Activated CD8-positive, alpha-beta T cell treated with anti-CD3 and anti-CD28 coated beads for 36 hours (primary cell): ENCODE data around the gene HSPA1B. TPM values are rescaled to one million over a fixed set of nuclear protein-coding genes. Genes with fewer than 3 reads are reported as not detected.
"Not testable (repeated sequence)": the region's sequence is repeated elsewhere in the genome, so short reads cannot be mapped to it uniquely, and the experiment has no call there.

ENCODE experiments used
- ATAC-seq: fragments of 200-7000 bp; cut with Tn5 transposase; one replicate; pipeline ENCODE4 v1.10.0; 2021; ENCODE audit warnings: mild to moderate bottlenecking, moderate library complexity
- CTCF ChIA-PET: fragments of 350-600 bp; sonication (Branson Sonifier 250); formaldehyde crosslinking; loops from one replicate; lab custom pipeline; 2021; ENCODE audit warnings: antibody characterized with exemption; lab: Charles Lee
- POLR2A ChIA-PET: fragments of 350-600 bp; sonication (Branson Sonifier 250); formaldehyde crosslinking; loops from one replicate; lab custom pipeline; 2021; ENCODE audit warnings: antibody characterized with exemption; lab: Charles Lee
- DNase-seq: peaks from one replicate; pipeline ENCODE4 v3.0.0-alpha.2; 2020
- H3K27ac Mint-ChIP-seq: one replicate; pipeline ENCODE4 v1.8.0; 2021; ENCODE audit warnings: mild to moderate bottlenecking, mixed read lengths
- H3K27me3 Mint-ChIP-seq: one replicate; pipeline ENCODE4 v1.8.0; 2021; ENCODE audit warnings: mixed read lengths
- H3K36me3 Mint-ChIP-seq: one replicate; pipeline ENCODE4 v1.8.0; 2021; ENCODE audit warnings: low read depth, mixed read lengths
- H3K4me1 Mint-ChIP-seq: one replicate; pipeline ENCODE4 v1.8.0; 2021; ENCODE audit warnings: low read depth, mixed read lengths
- H3K4me3 Mint-ChIP-seq: one replicate; pipeline ENCODE4 v1.8.0; 2021; ENCODE audit warnings: mild to moderate bottlenecking, moderate library complexity, mixed read lengths
- H3K9me3 Mint-ChIP-seq: one replicate; pipeline ENCODE4 v1.8.0; 2021; ENCODE audit warnings: mixed read lengths
- intact Hi-C: fragments of 100-400 bp; cut with micrococcal nuclease; formaldehyde crosslinking; loops from one replicate; pipeline ENCODE4 v1.10.0; 2022
- total RNA-seq, 2 experiments: library from RNA; stranded (reverse); gene quantifications; one replicate each; pipeline ENCODE4 v1.2.3, GENCODE V29; 2021
- TF ChIP-seq, protein P1 (sequence below): fragments of 200-600 bp; IDR thresholded peaks from one replicate; pipeline ENCODE4 v1.8.0; 2022; ENCODE audit warnings: antibody characterized with exemption, mild to moderate bottlenecking

The HSPA1B gene
- total RNA-seq, 2 experiments from 2014 or later: 50.4 to 50.8 TPM

GRCh38 chr6:31862344-31863235 lies 35.1 kb downstream of the HSPA1B start, which contains the start of gene NEU1:
TSS of gene NEU1 (minus strand) at chr6:31862821. CDS start at chr6:31862776, 45 bp downstream.
- peak; percentile 96 for ATAC-seq

GRCh38 chr6:31864123-31864562 lies 36.6 kb downstream of the HSPA1B start:
- ChIA-PET CTCF (interaction anchor here (0.6 to 2.0 kb wide), 5 partner anchors 11 to 184 kb away, joined by 3 to 14 read pairs (median 4); no protein-coding TSS in a partner anchor), POLR2A (interaction anchor here (0.6 to 4.4 kb wide), 12 partner anchors 11 to 277 kb away, joined by 3 to 42 read pairs (median 4); partner anchors contain the start of genes GPANK1, HSPA1B and LSM2)
- ATAC-seq, intact Hi-C loops, H3K27me3 Mint-ChIP-seq, DNase-seq, H3K36me3 Mint-ChIP-seq, H3K9me3 Mint-ChIP-seq: not testable (repeated sequence)
- Mint-ChIP-seq H3K4me1 (peaks cover 20% of the 10 kb centered on the region), H3K27ac (peak overlapping the region; percentile 90), H3K4me3 (peak overlapping the region; percentile 84)

More at GRCh38 chr6:31862344-31863235, 35.1 kb downstream of the HSPA1B start, which contains the start of gene NEU1:
- ChIA-PET CTCF (interaction anchor here (1.2 to 2.0 kb wide), 7 partner anchors 18 to 93 kb away, joined by 3 to 14 read pairs (median 5); partner anchors contain the start of gene EHMT2), POLR2A (interaction anchor here (0.6 to 4.4 kb wide), 10 partner anchors 12 to 966 kb away, joined by 3 to 42 read pairs (median 4); partner anchors contain the start of genes GPANK1 and HSPA1B)
- DNase-seq: peak; percentile 100
- intact Hi-C loops: no loop called here
- TF ChIP-seq, protein P1, sequence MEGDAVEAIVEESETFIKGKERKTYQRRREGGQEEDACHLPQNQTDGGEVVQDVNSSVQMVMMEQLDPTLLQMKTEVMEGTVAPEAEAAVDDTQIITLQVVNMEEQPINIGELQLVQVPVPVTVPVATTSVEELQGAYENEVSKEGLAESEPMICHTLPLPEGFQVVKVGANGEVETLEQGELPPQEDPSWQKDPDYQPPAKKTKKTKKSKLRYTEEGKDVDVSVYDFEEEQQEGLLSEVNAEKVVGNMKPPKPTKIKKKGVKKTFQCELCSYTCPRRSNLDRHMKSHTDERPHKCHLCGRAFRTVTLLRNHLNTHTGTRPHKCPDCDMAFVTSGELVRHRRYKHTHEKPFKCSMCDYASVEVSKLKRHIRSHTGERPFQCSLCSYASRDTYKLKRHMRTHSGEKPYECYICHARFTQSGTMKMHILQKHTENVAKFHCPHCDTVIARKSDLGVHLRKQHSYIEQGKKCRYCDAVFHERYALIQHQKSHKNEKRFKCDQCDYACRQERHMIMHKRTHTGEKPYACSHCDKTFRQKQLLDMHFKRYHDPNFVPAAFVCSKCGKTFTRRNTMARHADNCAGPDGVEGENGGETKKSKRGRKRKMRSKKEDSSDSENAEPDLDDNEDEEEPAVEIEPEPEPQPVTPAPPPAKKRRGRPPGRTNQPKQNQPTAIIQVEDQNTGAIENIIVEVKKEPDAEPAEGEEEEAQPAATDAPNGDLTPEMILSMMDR: no peak
- H3K9me3 Mint-ChIP-seq: no peaks in the 10 kb centered on the region
- H3K4me3 Mint-ChIP-seq: peak within 1 kb of the TSS; percentile 84
- H3K36me3 Mint-ChIP-seq: peaks cover 4% of the 10 kb centered on the region
- H3K27me3 Mint-ChIP-seq: no peaks in the 10 kb centered on the region
- H3K27ac Mint-ChIP-seq: peak within 1 kb of the TSS; percentile 90
- H3K4me1 Mint-ChIP-seq: peaks cover 20% of the 10 kb centered on the region

- no peaks in the 10 kb centered on the region for H3K27me3 Mint-ChIP-seq
- H3K4me3 Mint-ChIP-seq: peak overlapping the region; percentile 84
- DNase-seq (no peak), ATAC-seq (no peak)
- ChIA-PET POLR2A (interaction anchor here (0.9 to 4.4 kb wide), 5 partner anchors 10 to 213 kb away, joined by 3 to 42 read pairs (median 4); no protein-coding TSS in a partner anchor), CTCF (no interaction called here)
- TF ChIP-seq, protein P1: no peak
- peaks cover 20% of the 10 kb centered on the region for H3K4me1 Mint-ChIP-seq
- no peaks in the 10 kb centered on the region for H3K9me3 Mint-ChIP-seq
- intact Hi-C loops: no loop called here
- H3K36me3 Mint-ChIP-seq: peaks cover 4% of the 10 kb centered on the region
- no peak overlapping the region for H3K27ac Mint-ChIP-seq
Observed at GRCh38 chr6:31864818-31865204, 37.3 kb downstream of the HSPA1B start.

DNA sequence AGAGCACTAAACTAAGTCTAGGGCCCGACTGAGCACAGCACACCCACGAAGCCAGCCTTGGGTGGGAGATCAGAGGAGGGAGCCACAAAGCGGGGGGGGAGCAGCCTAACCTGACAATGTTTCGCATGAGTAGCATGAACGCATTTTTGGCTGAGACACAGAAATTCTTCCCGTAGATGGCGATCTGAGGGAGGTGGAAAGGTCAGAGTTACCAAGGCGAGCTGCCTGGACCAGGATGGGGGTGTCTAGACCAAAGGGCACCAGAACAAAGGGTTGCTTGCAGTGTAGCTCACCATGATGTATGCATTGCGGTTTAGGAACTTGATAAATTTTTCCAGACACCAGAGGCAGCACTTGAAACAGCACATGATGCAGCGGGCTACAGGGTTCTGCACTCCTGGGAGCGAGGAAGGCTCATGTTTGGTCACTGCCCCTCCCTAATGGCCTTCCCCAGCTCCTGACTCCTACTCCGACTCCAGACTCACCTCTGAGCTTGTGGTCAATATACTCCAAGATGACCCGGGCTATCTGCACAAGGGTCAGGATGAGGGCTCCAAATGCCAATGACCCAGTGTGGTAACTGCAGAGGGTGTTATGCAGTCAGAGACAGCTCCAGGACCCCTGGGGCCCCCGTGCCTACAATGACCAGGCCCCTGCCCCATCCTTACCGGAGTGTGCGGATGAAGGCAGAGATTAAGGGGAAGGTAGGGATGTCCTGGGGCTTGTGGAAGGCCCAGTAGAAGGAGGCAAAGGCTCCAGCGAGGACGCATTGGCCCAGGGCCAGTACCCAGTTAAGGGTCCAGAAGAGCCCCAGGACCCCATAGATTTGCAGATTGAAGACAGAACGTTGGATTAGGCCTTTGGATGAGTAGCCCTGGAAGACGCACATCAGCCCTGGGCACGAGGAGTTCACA lies 37.9 kb downstream of the HSPA1B start:
- H3K9me3 Mint-ChIP-seq: no peaks in the 10 kb centered on the region

DNA sequence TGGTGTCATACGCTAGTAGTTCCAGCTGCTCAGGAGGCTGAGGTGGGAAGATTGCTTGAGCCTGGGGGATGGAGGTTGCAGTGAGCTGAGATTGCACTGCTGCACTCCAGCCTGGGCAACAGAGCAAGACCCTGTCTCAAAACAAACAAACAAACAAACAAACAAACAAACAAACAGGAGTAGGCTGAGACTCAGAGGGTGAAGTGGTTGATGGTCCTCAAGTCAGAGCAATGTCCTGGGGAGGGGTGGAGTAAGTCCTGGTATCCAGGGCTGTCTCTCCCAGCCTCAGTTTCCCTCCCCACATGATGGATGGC lies 41.1 kb downstream of the HSPA1B start:
- H3K4me3 Mint-ChIP-seq, H3K27me3 Mint-ChIP-seq, H3K27ac Mint-ChIP-seq, ATAC-seq, DNase-seq, H3K36me3 Mint-ChIP-seq, intact Hi-C loops, H3K9me3 Mint-ChIP-seq: not testable (repeated sequence)
- peaks cover 12% of the 10 kb centered on the region for H3K4me1 Mint-ChIP-seq
- ChIA-PET POLR2A (interaction anchor here (0.6 kb wide), 1 partner anchor 12 kb away, joined by 3 read pairs; no protein-coding TSS in a partner anchor), CTCF (interaction anchor here (0.8 kb wide), 1 partner anchor 20 kb away, joined by 3 read pairs; no protein-coding TSS in a partner anchor)

More for the DNA sequence above, 37.9 kb downstream of the HSPA1B start:
- Mint-ChIP-seq H3K27ac (no peak overlapping the region), H3K4me3 (no peak overlapping the region), H3K4me1 (peaks cover 20% of the 10 kb centered on the region), H3K27me3 (no peaks in the 10 kb centered on the region), H3K36me3 (no peaks in the 10 kb centered on the region)
- ATAC-seq (no peak), DNase-seq (peak; percentile 21)
- ChIA-PET CTCF (no interaction called here), POLR2A (interaction anchor here (0.9 to 4.4 kb wide), 3 partner anchors 29 to 214 kb away, joined by 3 to 42 read pairs (median 4); no protein-coding TSS in a partner anchor)
- TF ChIP-seq, protein P1: no peak
- intact Hi-C loops: no loop called here
